IPS-11a (cell line): ENCODE results near the gene MORN1.

Source experiments
- H3K4me3 ChIP-seq: one replicate; pipeline ENCODE4 v1.5.1; 2013; ENCODE audit warnings: low read depth, low read length, control low read depth

Gene MORN1

DNA sequence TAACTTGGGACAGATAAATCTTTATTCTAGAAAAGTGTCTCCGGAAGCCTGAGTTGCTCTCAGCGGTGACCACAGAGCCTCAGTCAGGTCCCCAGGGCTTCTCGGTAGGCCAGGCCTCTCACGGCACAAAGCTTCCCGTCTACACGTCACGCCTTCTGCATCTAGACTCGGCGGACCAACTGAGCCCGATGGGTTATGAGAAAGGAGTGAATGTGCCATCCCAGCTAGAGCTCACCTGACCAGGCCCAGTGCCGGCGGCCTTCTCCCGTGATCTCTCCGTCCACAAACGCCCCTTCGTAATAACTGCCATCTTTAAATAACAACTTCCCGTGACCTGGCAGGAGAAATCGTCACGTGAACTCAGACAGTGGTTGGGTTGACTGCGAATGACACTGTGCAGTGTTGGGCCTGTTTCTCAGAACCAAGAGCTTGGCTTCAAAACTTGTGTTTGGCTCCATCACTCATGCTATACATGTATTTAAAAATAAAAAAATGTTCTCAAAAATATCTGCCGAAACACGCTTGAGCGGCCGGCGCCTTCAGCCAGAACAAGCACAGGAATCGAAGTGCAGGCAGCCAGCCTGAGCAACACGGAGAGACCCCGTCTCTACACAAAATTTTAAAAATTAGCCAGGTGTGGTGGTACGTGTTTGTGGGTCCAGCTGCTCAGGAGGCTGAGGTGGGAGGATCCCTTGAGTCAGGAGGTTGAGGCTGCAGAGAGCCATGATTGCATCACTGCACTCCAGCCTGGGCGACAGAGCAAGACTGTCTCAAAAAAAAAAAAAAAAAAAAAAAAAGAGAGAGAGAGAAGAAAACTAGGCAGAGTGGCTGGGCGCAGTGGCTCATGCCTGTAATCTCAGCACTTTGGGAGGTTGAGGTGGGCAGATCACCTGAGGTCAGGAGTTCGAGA, 3.1 kb downstream of the MORN1 start:
- H3K4me3 ChIP-seq = no peak overlapping the region

DNA sequence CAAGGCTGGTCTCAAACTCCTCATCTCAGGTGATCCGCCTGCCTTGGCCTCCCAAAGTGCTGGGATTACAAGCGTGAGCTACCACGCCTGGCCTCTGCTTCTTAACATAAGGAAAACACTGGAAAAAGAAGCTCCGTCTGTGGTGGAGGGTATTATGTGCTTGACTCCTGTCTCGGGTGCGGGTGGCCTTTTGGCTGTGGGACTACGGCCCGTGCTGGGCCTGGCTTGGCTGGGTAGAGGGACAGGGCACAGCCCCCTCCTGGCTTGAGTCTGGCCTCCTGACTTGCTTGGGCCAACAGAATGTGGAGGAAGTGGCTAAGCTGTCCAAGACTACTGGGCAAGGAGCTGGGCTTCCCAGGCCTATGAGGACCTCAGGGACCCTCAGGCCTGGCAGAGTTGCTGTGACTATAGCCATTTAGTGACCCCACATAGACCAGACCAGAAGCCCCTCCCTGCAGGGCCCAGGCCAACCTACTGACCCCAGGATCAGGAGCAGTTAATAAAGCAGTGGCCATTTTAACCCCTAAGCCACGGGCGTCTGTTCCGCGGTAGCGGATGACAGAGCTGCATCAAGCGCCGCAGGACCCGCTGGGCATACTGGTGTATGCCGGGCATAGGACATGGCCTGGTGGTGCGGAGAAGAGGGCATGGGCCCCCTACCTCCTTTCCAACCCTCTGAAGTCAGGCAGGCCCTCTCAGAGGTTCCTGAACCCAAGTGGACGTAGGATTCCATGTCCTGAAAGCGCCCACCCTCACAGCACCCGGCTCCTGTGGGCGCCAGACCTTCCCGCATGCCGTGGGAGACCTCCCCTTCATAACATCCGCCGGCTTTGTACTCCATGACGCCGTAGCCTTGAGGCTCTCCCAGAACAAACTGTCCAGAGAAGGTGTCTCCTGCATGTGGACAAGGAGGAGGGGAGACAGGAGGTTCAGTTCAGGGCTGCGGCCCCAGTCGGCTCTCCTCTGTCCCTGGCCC, 4.4 kb downstream of the MORN1 start:
- no peak overlapping the region for H3K4me3 ChIP-seq

DNA sequence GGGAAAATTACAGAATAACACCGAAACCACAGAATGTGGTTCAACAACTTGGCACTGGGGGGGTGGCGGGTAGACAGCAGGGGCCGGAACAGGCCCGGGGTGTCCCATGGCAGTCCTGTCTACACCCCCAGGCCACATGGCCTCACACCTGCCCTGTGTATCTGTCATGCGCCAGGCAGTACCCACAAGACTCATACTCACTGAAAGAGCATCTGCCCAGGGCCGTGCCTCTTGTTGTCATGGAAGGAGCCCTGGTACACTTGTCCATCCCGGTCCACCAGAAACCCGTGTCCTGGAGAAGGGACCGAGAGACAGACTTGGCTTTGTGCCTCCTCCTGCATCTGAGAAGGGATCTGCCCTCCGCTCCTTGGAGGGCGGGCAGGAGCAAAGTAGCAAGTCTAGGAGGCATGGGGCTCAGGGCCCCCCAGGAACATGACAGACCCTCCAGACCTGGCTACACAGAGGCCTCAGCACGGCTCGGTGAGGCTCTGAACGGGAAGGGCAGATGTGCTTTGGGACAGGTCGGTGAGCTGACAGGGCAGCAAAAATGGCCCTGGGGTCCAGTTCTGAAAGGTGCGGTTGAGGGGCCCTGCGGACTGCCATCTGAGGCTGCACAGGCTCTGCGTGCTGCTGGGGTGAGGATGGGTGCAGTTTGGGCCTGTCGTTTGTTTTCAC, 5.6 kb downstream of the MORN1 start:
- no peak overlapping the region for H3K4me3 ChIP-seq

DNA sequence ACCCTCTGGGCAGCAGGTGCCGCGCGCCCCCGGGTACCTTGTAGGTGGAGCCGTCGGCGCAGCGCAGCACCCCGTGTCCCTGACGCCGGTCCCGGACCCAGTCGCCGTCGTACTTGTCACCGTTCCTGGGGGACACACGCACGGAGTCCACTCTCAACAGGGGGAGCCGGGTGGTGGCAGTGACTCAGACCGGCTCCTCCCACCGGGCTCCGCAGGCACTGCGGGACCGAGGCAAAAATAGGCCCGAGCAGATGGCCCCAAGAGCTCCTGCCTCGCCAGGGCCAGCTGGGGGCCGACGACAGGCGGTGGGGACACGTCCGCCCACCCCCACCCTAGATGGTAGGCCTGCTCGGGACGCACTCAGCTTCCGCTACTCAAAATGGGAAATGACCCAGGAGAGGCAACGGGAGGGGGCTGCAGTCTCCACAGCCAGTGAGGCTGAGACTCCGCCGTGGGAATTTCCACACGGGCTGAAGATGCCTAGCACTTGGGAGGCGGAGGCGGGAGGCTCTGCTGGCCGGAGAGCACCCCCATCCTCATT, 6.3 kb downstream of the MORN1 start:
- no peak overlapping the region for H3K4me3 ChIP-seq

DNA sequence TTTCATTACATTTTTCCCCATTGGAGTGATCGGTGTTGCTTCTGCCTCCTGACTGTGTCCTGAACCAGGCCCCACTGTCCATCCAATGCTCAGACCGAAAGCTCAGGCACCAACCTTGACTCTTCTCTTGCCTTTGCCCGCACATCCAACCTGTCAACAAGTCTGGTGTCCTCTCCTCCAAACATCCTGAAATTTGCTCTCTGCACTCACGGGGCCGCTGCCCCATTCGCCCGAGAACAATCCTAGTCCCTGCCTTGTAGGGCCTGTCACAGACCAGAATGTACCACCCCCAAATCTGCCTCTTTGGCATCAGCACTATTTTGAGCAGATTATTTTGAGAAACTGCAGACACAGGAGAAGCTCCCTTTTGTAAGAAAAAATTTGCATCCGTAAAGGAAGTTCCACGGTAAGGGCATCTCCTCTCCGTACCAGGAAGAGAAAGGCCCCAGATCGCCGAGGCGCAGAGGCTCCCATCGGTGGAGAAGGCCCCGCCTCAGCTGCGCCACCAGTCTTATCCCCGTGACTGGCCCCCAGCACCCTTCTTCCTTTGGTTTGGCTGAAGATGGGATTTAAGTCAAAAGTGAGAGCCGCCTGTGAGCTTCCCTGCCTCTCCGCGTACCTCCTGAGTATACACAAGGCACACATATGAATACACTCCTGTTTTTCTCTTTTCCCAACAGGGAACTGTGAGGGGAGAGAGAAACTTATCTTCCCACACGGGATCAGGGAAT, 7.1 kb downstream of the MORN1 start:
- H3K4me3 ChIP-seq = no peak overlapping the region

DNA sequence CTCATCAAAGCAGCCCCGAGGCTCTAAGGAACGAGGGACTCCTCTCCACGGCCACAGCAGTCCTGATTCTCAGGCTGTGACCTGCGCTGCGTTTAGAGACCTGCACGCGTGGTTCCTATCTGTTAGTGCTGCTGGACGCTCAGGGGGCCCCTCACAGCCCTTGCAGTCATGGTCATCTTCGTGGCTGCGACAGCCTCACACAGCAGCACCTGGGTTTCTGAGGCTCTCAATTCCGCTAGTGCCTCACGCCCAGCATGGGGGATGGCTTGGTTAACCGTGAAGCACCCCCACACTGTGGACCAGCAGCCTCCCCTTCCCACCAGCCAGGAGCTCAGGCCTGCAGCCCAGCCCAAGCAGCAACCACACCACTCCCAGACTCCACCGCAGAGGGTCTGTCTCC, 7.8 kb downstream of the MORN1 start:
- no peak overlapping the region for H3K4me3 ChIP-seq

DNA sequence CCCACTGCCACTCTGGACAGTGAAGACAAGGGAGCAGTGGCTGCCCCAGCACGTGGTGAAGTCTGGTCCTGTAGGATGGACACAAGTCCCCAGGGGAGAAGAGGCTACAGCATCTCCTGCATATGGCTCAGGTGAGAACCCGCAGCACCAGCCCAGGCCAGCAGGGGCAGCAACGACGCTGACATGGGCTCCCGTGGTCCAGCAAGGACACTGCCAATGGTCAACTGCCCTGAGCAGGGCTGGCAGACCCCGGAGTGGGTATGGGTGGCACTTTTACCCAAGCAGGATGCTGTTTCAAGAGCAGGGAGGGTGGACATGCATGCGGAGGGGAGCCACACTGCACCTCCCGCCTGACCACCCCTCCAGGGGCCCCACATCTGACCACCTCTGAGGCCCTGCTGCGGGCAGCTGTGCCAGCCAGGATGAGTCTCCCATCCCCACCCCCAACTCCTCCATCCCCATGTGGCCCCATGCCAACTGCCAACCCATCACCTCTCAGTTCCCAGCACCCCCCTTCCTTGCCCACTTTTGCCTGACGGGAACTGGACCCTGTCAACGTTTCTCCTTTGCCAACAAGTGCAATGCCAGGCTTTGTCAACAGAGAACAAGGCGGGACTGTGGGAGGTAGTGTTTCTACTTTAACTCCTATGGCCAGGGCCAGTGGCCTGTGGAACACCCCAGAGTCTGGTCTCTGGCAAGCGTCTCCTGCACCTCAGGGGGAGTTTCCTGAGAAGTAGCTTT, 8.6 kb downstream of the MORN1 start:
- no peak overlapping the region for H3K4me3 ChIP-seq

DNA sequence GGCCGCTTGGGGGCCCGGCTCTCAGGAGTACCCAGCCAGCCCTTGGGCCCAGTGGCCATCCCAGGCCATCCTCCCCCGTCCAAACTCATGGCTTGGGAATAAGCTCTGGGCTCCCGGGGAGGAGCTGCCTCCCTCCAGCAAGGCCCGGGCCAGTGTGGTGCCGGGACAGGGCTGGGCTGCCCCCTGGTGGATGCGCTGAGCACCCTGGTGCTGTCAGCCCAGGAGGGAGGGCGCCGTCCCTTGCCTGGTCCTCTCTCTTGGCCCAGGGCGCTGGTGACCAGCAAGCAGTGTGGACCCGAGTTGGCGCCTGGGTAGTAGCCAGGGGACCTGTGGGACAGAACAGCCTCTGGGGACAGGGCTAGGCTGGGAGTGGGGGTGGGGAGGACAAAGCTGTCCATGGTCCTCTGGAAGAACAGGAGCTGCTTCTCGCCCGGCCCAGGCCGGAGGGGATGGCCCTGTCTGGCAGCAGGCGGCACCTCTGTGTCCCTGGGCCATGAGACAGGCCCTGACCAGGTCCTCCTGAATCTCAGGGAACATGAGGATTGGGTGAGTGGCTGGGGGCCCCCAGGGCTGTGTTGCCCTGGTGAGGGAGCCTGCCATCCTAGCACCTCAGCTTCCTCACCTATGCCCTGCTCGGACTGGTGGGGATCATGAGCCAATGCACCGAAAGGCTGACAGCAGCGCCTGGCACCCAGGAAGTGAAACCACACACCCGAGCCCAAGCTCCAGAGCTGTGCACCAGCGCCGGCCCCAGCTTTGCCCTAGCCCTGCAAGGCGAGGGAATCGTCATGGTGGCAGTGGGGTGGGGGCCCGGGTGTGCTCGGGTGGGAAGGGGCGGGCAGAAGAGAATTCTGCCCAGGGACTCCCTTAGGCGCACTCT, 9.4 kb downstream of the MORN1 start:
- no peak overlapping the region for H3K4me3 ChIP-seq

DNA sequence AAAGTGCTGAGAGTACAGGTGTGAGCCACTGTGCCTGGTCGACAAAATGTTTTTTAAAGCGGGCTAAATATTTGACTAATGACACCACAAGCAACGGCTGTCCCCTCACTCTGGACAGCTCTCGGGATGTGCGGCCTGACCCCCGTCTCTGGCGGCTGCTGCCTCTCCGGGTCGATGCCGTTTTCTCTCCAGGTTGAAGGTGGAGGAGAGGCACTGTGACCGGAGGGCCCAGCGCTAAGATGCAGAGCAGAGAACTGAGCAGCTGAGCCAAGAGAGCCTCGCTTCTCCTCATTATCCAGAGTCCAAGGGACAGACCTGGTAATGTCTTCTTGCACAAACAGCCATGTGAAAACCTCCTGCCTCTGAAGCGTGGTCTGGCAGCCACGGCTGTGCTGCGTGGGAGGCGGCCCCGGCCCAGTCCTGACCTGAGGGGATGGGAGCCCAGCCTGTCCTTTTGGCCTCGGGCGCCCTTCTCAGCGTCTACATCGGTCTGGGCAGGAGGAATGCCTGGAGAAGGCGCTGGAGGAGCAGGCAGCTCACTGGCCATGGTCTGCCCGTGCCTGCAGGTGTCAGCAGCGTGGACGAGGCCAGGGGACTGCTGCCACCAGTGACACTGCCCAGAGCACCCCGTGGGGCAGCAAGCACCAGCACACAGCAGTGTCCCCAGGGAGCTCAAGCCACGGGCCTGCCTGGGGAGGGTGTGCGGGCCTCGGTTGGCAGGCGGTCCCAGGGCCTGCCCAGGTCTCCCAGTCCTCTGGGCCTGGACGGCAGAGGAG, 10.3 kb downstream of the MORN1 start:
- H3K4me3 ChIP-seq = no peak overlapping the region

DNA sequence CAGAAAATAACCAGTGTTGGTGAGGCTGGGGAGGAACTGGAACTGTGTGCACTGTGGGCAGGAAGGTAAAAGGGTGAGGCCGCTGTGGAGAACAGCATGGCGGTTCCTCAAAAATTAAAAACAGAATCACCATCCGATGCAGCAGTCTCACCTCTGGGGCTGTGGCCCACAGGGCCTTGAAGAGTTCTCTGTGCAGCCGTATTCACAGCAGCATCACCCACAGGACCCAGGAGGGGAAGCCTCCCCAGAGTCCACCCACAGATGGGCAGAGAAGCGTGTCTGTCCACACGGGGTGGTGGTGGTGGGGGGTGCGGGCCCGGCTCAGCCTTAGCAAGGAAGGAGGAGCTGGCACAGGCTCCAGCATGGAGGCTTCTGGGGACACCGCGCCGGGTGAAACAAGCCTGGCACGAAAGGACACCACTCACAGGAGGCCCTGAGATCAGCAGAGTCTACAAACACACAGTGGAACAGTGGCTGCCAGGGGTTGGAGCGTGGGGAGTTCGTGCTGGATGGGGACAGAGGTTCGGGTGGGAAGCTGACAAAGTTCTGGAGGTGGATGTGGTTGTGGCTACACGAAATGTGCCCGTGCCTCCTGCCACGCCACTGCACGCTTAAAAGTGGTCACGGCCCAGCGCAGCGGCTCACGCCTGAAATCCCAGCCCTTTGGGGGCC, 11.5 kb downstream of the MORN1 start:
- no peak overlapping the region for H3K4me3 ChIP-seq

DNA sequence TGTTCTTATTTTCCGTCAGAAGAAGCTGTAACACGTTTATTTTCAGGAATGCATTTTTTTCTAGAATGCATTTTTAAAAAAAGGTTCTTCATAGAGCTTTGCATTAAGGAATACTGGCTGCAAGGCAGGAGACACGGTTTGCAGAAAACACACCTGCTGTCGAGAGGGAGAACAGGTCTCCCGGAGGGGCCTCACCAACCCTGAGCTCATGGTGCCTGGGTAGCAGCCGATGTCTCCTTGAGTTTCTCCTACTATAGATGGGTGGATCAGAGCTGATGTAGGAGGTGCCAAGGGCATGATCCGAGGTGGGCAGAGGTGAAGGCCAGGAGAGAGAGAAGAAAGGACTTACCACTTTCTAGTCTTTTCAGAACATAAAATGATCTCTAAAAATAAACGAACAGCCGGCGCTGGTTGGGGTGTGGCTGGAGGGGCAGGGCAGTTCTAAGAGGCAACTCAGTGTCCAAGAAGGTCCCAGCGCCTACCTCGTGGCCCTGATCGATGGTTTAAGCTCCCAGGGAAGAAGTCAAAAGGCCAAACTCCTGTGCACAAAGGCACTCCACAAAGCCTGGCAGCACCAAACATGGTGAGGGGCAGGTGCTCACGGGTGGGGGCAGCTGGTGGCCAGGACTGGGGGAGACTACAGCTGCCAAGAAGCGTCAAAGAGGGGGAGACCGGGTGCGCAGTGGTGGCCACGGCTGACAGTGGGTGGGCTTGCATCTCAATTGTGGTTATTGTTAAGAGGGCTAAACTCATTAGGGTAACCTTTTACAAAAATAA, 12.2 kb downstream of the MORN1 start:
- H3K4me3 ChIP-seq = no peak overlapping the region

DNA sequence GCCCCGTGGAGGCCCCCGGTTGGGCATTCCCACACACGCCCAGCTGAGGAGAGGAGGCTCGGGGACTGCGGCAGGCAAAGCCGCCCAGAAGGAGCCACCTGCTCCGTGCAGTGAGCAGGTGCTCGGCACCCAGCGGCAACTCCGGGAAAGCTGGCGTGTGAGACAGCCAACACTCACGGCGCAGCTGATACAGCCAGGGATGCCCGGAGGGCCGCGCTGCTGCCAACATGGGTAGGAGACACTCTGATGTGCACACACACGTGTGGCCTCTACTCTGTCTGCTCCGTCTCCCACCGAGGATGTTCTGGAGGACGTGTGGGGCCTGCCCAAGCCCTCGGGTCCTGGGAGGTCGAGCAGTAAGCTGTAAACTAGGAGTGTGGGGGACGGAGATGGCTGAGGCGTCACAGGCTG, 12.9 kb downstream of the MORN1 start:
- no peak overlapping the region for H3K4me3 ChIP-seq

DNA sequence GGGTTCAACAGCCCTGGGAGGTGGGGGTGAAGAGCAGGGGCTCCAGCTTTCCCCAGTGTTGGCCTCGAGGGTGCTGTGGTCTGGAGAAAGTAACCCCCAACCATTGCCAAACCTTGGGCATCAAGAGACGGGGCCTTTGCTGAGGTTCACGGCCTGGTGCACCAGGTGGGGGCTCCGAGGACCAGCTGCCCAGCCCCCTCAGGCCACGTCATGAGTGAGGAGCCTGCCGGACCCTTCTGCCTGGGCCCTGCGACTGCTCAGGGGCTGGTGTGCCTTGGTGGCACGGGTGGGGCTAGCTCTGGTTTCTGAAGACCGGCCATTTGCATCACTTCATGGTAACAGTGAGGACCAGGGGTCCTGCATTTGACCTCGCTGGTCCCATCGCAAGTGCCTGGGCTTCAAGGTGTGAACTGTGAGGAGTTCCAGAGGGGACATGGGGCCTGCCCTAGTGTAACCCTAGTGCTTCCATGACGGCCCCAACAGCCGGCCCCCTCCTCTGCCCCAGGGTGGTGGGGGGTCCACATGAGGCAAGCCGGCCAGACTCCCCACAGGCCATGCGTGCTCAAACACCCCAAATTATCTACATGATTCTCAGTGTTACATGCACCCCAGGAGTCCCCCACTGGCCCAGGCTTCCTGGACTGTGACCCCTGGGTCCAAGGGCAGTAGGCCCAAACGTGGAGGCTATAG, 13.5 kb downstream of the MORN1 start:
- no peak overlapping the region for H3K4me3 ChIP-seq

DNA sequence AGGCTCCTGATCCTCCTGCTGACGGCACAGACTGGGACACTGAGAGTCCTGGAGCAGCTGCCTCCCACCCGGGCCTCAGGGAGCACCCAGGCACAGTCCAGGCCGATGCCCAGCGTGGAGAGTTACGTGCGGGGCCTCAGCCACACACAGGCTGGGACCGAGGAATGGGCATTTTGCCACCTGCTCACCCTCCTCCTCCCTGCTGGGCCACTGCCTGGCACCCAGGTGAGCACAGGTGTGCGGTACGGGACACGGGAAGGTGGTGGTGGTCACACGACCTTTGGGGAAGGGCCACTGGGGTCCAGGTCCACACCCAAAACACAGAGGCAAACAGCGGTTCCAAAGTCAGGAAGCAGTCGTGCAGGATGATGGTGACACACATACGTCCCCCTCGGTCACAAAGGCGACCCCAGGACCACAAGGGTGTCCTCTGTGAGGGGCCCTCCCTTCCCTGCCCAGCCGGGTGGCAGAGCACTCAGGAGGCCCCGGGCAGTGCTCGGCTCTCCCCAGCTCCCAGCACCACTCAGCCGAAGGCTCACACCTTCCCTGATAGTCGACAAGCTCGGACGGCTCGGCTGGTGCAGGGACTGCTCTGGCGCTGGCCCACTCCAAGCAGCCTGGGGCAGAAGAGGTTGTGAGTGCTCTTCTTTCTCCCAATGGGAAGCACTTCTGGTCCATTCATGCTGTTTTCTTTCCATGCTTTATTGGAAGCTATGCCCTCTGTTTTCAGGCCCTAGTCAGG, 14.3 kb downstream of the MORN1 start:
- no peak overlapping the region for H3K4me3 ChIP-seq

DNA sequence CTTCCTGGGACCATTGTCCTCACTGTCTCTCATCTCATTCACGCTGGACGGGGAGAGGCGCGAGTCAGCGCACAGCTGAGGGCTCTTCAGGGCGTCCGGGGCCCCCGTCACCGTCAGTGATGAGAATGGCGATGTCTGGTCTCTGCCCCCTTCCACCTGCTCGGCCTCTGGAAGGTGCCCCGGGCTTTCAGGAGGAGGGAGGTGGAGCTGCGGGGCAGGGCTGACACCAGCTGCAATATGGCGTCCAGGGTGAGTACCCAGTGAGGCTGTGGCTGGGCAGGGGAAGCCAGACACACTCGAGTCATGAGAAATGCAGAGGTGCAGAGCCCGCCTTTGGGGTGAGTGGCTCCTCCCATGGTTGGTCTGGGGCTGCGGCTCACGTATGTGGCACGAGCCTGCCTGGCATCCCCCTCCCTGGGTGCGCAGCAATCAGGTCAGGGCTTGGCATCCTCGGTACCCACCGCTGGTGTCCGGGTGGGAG, 15.1 kb downstream of the MORN1 start:
- H3K4me3 ChIP-seq = no peak overlapping the region
